Activated T-cell treated with anti-CD3 and anti-CD28 coated beads for 4 hours (primary cell): ENCODE data around the gene HTR1E.
"Not testable (repeated sequence)": the region's sequence is repeated elsewhere in the genome, so short reads cannot be mapped to it uniquely, and the experiment has no call there.

ENCODE experiments used
- DNase-seq: peaks from one replicate; pipeline ENCODE4 v3.0.0-alpha.2; 2020

HTR1E gene

DNA sequence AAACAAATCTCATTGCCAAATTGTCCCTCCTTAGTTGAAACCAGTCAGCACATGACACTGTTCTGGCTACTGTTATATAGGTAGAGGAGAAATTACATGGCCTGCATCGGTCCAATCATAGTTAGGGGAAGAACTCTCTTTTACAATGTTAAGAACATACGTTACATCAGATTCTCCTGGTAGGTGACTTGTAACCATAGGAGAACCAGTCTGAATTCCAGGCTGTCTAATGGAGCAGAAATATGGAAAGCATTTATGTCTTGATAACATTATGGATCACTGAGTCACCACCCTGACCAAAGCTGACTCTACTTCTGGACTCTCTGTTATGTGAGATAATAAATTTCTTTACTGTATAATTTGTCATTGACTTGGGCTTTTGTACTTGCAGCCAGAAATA is 40.9 kb downstream of the HTR1E start:
- no peak for DNase-seq

DNA sequence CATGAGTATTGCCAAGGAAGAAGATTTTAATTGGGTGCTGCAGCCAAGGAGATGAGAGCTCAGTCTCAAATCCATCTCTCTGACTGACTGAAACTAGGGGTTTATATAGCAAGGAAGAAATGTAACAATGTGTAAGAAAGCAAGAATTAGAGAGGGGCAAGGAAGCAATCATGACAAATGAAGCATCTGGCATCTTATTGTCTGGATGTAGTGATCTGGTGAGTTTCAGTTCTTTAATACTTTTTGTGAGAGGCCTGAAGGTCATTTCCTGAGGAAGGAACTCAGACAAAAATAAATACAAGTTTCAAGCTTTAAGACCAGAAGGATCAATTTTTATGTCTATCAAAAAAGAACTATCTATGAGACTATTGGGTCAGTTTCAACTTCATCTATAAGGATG is 64.2 kb downstream of the HTR1E start:
- DNase-seq = no peak

- DNase-seq = not testable (repeated sequence)
These were observed 65.1 kb downstream of the HTR1E start for GRCh38 chr6:87002391-87002790.

- not testable (repeated sequence) for DNase-seq
These were observed 69.2 kb downstream of the HTR1E start for GRCh38 chr6:87006541-87006940.

- DNase-seq = not testable (repeated sequence)
These were observed 72.3 kb downstream of the HTR1E start for GRCh38 chr6:87009581-87009980.

DNA sequence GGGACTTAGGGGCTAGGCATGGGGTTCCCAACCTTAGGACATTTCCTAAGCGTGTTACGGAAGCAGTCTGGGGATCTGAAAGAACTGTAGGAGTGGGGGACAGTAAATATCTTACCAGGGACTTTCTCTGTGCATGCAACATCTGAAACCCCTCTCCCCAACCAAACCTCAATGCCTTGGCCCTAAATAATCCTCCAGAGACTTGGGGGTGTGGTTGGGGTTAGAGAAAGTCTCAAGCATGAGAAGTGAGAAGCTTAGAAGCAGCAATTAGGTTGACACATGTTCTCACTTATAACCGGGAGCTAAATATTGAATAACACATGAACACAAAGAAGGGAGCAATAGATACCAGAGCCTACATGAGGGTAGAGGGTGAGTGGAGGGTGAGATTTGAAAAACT is 74.7 kb downstream of the HTR1E start:
- no peak for DNase-seq

GRCh38 chr6:87012743-87013142 is 75.4 kb downstream of the HTR1E start:
- DNase-seq = no peak

DNA sequence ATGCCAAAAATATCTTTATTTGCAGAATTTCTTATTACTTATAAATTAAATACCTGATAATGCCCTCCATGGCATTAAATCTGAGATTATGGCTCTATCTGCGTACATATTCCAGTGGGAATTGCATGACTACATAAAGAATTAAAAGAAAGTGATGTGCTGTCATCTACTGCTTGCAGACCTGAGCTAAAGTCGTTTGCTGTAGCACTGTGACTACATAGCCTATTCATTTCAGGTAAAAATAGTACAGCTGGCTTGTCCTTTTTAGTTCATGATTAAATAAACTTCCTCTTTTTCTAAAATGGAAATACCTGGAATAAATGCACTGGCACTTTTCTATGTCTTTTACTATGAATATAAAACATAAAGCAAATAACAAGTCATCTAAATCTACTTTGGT is 79.4 kb downstream of the HTR1E start:
- no peak for DNase-seq

DNA sequence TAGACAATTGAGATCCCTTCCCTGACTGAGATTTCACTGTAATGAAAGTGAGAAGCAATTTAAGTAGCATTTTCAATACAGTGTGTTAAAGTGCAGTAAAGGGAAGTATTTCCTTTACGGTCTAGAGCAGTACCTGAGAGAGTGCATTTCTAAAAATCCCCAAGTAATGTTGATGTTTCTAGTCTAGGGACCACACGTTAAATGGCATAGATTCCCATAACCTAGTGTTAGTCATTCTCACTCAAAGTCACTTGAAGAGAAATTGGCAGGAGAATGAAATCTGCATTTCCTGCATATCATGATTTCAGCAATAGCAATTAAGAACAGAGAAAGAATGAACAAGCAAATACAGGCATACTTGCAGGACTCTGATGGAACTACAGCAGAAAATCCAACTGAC is 89.7 kb downstream of the HTR1E start:
- no peak for DNase-seq

DNA sequence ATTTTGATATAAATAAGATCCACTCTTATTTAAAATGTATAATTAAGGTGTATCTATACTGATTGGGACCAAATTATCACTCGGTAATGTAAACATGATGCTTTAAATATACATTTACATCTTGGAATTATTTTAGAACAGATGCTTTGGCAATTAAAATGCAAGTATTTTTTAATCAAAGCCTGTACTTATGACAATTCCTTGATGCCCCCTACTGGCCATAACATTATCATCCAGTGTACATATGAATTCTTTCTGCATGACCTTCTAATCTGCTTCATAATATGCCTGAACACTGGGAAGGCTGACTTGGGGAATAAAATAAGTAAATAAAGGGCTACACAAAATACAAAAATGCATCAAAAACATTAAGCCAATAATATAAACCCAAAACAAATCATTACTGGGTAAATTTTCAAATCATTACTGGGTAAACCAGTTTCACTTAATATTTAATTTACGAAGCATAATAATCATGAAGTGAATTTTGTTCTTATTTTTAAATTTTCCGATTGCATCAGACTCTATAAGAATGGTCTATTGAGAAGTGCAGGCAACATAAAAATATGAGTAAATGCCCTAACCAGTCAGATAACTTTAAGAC is 92.5 kb downstream of the HTR1E start:
- no peak for DNase-seq

- DNase-seq = no peak
These were observed 103.4 kb downstream of the HTR1E start for GRCh38 chr6:87040729-87041128.

DNA sequence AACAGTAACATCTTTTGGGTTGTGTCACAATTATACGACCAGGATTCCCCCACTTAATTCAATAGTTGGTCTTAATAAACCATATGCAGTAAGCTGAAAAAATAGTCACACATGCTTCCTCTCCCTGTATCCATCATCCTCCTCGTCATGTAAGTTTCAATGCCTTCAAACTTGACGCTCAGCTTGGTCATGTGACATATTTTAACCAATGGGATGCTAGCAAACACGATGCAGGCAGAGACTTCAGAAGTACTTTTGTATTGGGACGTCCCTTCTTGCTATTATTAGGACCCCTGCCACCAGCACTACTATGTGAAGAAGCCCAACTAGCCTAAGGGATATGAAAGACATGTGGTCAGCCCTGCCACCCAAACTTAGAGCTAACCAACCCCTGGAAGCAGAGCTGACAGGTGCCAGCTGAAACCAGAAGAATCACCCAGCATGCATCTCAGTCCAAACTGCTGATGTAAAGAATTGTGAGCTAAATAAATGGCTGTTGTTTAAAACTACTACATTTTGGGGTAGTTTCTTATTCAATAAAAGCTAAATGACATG is 108.3 kb downstream of the HTR1E start:
- no peak for DNase-seq

- no peak for DNase-seq
These were observed 112.5 kb downstream of the HTR1E start for GRCh38 chr6:87049779-87050178.

DNA sequence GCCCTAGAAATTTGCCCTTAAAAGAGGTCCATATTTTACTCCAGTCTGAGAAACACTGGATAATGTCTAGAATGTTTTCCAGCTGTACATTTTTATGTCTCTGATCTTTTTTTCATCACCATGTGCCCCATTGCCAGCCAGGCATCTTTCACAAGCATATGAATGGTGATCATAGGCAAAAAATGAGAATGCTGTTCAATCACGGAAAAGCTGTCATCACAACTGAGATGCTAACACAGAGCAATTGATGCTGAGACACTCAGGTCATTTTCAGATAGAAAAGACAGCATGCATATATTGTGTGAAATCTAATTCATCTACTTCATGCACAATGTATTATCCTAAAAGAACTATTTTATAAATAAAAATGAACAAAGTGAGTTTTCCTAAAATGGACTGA is 116.0 kb downstream of the HTR1E start:
- no peak for DNase-seq

GRCh38 chr6:87054143-87054833 is 117.0 kb downstream of the HTR1E start:
- DNase-seq = no peak

- DNase-seq = no peak
These were observed 122.6 kb downstream of the HTR1E start for GRCh38 chr6:87059943-87060342.

DNA sequence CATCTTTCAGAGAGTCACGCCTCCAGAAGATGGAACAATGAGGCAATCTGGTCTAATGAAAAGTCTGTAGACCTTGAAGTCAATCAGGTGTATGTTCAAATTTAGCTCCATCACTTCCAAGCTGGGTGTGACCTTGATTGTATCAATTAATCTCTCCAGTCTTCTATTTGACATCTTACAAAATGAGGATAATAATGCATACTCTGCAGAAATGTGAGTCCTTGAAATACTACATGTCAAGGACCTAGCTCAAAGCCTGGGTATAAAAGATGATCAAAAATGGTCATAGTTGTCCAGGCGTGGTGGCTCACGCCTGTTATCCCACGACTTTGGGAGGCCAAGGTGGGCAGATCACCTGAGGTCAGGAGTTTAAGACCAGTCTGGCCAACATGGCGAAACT is 127.8 kb downstream of the HTR1E start:
- no peak for DNase-seq
